ENCODE results near the gene HMGXB4. TPM values are rescaled to one million over a fixed set of nuclear protein-coding genes. Genes with fewer than 3 reads are reported as not detected.

HMGXB4 gene
- total and polyA plus RNA-seq, 2 of the 13 experiments (the other 11 are each of a cell fraction or from before 2014, with no cell fraction given) = 13.9 to 16.3 TPM

- peak; percentile 45; the same call in 1 of the 2 replicates for TF ChIP-seq ZNF317 (CRISPR knock-in tag; IDR thresholded peaks at IDR 0.05)
- TF ChIP-seq NFIC (IDR thresholded peaks at IDR 0.05; ENCODE audit: low read length) = no peak
- TF ChIP-seq, protein P1, sequence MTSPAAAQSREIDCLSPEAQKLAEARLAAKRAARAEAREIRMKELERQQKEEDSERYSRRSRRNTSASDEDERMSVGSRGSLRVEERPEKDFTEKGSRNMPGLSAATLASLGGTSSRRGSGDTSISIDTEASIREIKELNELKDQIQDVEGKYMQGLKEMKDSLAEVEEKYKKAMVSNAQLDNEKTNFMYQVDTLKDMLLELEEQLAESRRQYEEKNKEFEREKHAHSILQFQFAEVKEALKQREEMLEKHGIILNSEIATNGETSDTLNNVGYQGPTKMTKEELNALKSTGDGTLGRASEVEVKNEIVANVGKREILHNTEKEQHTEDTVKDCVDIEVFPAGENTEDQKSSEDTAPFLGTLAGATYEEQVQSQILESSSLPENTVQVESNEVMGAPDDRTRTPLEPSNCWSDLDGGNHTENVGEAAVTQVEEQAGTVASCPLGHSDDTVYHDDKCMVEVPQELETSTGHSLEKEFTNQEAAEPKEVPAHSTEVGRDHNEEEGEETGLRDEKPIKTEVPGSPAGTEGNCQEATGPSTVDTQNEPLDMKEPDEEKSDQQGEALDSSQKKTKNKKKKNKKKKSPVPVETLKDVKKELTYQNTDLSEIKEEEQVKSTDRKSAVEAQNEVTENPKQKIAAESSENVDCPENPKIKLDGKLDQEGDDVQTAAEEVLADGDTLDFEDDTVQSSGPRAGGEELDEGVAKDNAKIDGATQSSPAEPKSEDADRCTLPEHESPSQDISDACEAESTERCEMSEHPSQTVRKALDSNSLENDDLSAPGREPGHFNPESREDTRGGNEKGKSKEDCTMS (CRISPR knock-in tag; conservative IDR thresholded peaks at IDR 0.05) = no peak
- TF ChIP-seq PAWR (CRISPR knock-in tag; IDR thresholded peaks at IDR 0.05; ENCODE audit: borderline replicate concordance) = peak; percentile 73; the same call in 1 of the 2 replicates
- TF ChIP-seq ATF3 (CRISPR knock-in tag; IDR thresholded peaks at IDR 0.05) = no peak
- peak; percentile 70 for TF ChIP-seq ATF1 (CRISPR knock-in tag; IDR thresholded peaks at IDR 0.05)
- TF ChIP-seq, protein P2, sequence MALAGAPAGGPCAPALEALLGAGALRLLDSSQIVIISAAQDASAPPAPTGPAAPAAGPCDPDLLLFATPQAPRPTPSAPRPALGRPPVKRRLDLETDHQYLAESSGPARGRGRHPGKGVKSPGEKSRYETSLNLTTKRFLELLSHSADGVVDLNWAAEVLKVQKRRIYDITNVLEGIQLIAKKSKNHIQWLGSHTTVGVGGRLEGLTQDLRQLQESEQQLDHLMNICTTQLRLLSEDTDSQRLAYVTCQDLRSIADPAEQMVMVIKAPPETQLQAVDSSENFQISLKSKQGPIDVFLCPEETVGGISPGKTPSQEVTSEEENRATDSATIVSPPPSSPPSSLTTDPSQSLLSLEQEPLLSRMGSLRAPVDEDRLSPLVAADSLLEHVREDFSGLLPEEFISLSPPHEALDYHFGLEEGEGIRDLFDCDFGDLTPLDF (CRISPR knock-in tag; IDR thresholded peaks at IDR 0.05) = peak; percentile 75; the same call in 1 of the 2 replicates
- TF ChIP-seq ZIK1 (CRISPR knock-in tag; IDR thresholded peaks at IDR 0.05; ENCODE audit: borderline replicate concordance, low read depth) = no peak
- TF ChIP-seq SMYD3 (CRISPR knock-in tag; IDR thresholded peaks at IDR 0.05) = peak; percentile 57; the same call in 1 of the 2 replicates
- TF ChIP-seq NFE2 (CRISPR knock-in tag; IDR thresholded peaks at IDR 0.05) = no peak
- TF ChIP-seq HOXA9 (CRISPR knock-in tag; IDR thresholded peaks at IDR 0.05; ENCODE audit: borderline replicate concordance) = no peak
- TF ChIP-seq ZEB1 (IDR thresholded peaks at IDR 0.05; ENCODE audit: insufficient replicate concordance, low read depth) = no peak
- no peak for TF ChIP-seq ZBTB44 (CRISPR knock-in tag; IDR thresholded peaks at IDR 0.05)
- TF ChIP-seq ZNF260 (CRISPR knock-in tag; IDR thresholded peaks at IDR 0.05; ENCODE audit: borderline replicate concordance, low read depth) = no peak
- no peak for TF ChIP-seq RBM39 (IDR thresholded peaks at IDR 0.05; ENCODE audit: low read depth, low read length, poor library complexity, severe bottlenecking)
- TF ChIP-seq, protein P3, sequence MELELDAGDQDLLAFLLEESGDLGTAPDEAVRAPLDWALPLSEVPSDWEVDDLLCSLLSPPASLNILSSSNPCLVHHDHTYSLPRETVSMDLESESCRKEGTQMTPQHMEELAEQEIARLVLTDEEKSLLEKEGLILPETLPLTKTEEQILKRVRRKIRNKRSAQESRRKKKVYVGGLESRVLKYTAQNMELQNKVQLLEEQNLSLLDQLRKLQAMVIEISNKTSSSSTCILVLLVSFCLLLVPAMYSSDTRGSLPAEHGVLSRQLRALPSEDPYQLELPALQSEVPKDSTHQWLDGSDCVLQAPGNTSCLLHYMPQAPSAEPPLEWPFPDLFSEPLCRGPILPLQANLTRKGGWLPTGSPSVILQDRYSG (CRISPR knock-in tag; IDR thresholded peaks at IDR 0.05) = no peak
- no peak for TF ChIP-seq NFKBIZ (CRISPR knock-in tag; IDR thresholded peaks at IDR 0.05)
Observed at GRCh38 chr22:35299673-35300499, 42.6 kb downstream of the HMGXB4 start, which contains the start of gene TOM1 (continued).

Measured in HepG2 (cell line).